ENCODE data around the gene METAP1.

DNA sequence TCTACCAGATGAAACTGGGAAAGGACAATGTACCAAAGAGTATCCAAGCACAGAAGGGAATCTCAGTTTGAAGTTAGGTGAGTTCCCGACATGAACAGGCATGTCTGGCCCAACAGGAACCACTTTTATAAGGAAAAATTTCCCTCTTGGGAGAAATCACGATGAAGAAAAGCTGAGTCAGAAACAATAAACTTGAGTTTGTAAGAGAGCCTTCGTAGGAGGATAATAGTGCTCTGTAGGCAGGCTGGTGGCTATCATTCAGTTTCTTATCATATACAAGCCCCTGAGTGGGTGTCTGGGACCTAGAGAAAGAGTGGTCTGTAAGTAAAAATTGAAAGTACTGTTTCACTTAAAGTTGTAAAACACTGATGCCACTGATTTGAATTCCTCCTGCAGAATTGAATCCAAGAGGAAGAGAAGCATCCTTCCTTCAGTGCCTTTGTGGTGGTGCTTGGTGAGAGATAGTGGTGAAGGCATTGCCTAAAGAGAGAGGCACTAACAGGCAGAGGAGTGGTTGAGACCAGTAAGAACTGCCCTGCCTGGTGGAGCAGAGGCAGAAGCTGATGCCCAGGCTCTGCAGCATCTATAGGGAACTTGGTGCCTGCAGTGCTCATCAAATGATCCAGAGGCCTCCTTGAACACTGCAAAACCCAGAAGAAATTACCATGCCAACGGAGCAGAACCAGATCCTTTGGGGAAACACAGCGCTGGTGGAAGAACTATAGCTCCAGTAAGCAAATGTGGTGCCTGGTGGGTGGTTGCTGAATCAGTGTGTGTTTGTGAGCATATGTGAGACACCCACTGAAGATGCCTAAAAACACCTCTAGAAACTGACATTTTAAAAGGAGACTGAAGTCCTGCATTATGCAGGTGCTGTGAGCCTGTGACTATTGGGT lies 31.7 kb upstream of the METAP1 start:
- TF ChIP-seq, protein P1, sequence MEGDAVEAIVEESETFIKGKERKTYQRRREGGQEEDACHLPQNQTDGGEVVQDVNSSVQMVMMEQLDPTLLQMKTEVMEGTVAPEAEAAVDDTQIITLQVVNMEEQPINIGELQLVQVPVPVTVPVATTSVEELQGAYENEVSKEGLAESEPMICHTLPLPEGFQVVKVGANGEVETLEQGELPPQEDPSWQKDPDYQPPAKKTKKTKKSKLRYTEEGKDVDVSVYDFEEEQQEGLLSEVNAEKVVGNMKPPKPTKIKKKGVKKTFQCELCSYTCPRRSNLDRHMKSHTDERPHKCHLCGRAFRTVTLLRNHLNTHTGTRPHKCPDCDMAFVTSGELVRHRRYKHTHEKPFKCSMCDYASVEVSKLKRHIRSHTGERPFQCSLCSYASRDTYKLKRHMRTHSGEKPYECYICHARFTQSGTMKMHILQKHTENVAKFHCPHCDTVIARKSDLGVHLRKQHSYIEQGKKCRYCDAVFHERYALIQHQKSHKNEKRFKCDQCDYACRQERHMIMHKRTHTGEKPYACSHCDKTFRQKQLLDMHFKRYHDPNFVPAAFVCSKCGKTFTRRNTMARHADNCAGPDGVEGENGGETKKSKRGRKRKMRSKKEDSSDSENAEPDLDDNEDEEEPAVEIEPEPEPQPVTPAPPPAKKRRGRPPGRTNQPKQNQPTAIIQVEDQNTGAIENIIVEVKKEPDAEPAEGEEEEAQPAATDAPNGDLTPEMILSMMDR (IDR thresholded peaks at IDR 0.05) = no peak
- no peak for TF ChIP-seq POLR2A (IDR thresholded peaks at IDR 0.05)
